Measurements from ENCODE around the gene ADGRE1.

Gene ADGRE1

GRCh38 chr19:6862673-6863078 is 24.7 kb upstream of the ADGRE1 start (continued):
- TF ChIP-seq, protein P1, sequence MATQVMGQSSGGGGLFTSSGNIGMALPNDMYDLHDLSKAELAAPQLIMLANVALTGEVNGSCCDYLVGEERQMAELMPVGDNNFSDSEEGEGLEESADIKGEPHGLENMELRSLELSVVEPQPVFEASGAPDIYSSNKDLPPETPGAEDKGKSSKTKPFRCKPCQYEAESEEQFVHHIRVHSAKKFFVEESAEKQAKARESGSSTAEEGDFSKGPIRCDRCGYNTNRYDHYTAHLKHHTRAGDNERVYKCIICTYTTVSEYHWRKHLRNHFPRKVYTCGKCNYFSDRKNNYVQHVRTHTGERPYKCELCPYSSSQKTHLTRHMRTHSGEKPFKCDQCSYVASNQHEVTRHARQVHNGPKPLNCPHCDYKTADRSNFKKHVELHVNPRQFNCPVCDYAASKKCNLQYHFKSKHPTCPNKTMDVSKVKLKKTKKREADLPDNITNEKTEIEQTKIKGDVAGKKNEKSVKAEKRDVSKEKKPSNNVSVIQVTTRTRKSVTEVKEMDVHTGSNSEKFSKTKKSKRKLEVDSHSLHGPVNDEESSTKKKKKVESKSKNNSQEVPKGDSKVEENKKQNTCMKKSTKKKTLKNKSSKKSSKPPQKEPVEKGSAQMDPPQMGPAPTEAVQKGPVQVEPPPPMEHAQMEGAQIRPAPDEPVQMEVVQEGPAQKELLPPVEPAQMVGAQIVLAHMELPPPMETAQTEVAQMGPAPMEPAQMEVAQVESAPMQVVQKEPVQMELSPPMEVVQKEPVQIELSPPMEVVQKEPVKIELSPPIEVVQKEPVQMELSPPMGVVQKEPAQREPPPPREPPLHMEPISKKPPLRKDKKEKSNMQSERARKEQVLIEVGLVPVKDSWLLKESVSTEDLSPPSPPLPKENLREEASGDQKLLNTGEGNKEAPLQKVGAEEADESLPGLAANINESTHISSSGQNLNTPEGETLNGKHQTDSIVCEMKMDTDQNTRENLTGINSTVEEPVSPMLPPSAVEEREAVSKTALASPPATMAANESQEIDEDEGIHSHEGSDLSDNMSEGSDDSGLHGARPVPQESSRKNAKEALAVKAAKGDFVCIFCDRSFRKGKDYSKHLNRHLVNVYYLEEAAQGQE (tag by site-specific recombination; IDR thresholded peaks at IDR 0.05), result peak; percentile 74; the same call in 1 of the 2 replicates
- no peak for TF ChIP-seq ZNF704 (tag by site-specific recombination; IDR thresholded peaks at IDR 0.05)
- no peak for TF ChIP-seq ZNF529 (tag by site-specific recombination; IDR thresholded peaks at IDR 0.05; ENCODE audit: insufficient replicate concordance)
- TF ChIP-seq, protein P2, sequence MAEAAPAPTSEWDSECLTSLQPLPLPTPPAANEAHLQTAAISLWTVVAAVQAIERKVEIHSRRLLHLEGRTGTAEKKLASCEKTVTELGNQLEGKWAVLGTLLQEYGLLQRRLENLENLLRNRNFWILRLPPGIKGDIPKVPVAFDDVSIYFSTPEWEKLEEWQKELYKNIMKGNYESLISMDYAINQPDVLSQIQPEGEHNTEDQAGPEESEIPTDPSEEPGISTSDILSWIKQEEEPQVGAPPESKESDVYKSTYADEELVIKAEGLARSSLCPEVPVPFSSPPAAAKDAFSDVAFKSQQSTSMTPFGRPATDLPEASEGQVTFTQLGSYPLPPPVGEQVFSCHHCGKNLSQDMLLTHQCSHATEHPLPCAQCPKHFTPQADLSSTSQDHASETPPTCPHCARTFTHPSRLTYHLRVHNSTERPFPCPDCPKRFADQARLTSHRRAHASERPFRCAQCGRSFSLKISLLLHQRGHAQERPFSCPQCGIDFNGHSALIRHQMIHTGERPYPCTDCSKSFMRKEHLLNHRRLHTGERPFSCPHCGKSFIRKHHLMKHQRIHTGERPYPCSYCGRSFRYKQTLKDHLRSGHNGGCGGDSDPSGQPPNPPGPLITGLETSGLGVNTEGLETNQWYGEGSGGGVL (tag by site-specific recombination; IDR thresholded peaks at IDR 0.05), result no peak
- no peak for TF ChIP-seq ZBTB20 (tag by site-specific recombination; IDR thresholded peaks at IDR 0.05)
- TF ChIP-seq, protein P3, sequence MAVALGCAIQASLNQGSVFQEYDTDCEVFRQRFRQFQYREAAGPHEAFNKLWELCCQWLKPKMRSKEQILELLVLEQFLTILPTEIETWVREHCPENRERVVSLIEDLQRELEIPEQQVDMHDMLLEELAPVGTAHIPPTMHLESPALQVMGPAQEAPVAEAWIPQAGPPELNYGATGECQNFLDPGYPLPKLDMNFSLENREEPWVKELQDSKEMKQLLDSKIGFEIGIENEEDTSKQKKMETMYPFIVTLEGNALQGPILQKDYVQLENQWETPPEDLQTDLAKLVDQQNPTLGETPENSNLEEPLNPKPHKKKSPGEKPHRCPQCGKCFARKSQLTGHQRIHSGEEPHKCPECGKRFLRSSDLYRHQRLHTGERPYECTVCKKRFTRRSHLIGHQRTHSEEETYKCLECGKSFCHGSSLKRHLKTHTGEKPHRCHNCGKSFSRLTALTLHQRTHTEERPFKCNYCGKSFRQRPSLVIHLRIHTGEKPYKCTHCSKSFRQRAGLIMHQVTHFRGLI (tag by site-specific recombination; IDR thresholded peaks at IDR 0.05), result no peak
- no peak for TF ChIP-seq SALL2 (tag by site-specific recombination; IDR thresholded peaks at IDR 0.05; ENCODE audit: borderline replicate concordance)
- no peak for TF ChIP-seq RBAK (tag by site-specific recombination; IDR thresholded peaks at IDR 0.05)
- TF ChIP-seq ZIC2 (tag by site-specific recombination; IDR thresholded peaks at IDR 0.05), result no peak; the same call in 1 of the 2 replicates
- TF ChIP-seq, protein P4, sequence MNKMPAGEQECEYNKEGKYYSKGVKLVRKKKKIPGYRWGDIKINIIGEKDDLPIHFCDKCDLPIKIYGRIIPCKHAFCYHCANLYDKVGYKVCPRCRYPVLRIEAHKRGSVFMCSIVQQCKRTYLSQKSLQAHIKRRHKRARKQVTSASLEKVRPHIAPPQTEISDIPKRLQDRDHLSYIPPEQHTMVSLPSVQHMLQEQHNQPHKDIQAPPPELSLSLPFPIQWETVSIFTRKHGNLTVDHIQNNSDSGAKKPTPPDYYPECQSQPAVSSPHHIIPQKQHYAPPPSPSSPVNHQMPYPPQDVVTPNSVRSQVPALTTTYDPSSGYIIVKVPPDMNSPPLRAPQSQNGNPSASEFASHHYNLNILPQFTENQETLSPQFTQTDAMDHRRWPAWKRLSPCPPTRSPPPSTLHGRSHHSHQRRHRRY (tag by site-specific recombination; IDR thresholded peaks at IDR 0.05), result no peak
- no peak for TF ChIP-seq SP2 (tag by site-specific recombination; IDR thresholded peaks at IDR 0.05)
- no peak for TF ChIP-seq ZBTB8A (tag by site-specific recombination; IDR thresholded peaks at IDR 0.05)
- TF ChIP-seq, protein P5, sequence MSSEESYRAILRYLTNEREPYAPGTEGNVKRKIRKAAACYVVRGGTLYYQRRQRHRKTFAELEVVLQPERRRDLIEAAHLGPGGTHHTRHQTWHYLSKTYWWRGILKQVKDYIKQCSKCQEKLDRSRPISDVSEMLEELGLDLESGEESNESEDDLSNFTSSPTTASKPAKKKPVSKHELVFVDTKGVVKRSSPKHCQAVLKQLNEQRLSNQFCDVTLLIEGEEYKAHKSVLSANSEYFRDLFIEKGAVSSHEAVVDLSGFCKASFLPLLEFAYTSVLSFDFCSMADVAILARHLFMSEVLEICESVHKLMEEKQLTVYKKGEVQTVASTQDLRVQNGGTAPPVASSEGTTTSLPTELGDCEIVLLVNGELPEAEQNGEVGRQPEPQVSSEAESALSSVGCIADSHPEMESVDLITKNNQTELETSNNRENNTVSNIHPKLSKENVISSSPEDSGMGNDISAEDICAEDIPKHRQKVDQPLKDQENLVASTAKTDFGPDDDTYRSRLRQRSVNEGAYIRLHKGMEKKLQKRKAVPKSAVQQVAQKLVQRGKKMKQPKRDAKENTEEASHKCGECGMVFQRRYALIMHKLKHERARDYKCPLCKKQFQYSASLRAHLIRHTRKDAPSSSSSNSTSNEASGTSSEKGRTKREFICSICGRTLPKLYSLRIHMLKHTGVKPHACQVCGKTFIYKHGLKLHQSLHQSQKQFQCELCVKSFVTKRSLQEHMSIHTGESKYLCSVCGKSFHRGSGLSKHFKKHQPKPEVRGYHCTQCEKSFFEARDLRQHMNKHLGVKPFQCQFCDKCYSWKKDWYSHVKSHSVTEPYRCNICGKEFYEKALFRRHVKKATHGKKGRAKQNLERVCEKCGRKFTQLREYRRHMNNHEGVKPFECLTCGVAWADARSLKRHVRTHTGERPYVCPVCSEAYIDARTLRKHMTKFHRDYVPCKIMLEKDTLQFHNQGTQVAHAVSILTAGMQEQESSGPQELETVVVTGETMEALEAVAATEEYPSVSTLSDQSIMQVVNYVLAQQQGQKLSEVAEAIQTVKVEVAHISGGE (tag by site-specific recombination; conservative IDR thresholded peaks at IDR 0.05; ENCODE audit: low read depth), result no peak
- TF ChIP-seq, protein P6, sequence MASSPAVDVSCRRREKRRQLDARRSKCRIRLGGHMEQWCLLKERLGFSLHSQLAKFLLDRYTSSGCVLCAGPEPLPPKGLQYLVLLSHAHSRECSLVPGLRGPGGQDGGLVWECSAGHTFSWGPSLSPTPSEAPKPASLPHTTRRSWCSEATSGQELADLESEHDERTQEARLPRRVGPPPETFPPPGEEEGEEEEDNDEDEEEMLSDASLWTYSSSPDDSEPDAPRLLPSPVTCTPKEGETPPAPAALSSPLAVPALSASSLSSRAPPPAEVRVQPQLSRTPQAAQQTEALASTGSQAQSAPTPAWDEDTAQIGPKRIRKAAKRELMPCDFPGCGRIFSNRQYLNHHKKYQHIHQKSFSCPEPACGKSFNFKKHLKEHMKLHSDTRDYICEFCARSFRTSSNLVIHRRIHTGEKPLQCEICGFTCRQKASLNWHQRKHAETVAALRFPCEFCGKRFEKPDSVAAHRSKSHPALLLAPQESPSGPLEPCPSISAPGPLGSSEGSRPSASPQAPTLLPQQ (tag by site-specific recombination; IDR thresholded peaks at IDR 0.05), result no peak
- TF ChIP-seq ZNF248 (tag by site-specific recombination; IDR thresholded peaks at IDR 0.05), result no peak
- peak; percentile 70 for TF ChIP-seq ZEB2 (tag by site-specific recombination; IDR thresholded peaks at IDR 0.05)
- TF ChIP-seq ZNF274 (IDR thresholded peaks at IDR 0.05; ENCODE audit: low read length), result no peak
- TF ChIP-seq ZNF274 (tag by site-specific recombination; IDR thresholded peaks at IDR 0.05; ENCODE audit: borderline replicate concordance), result no peak
- TF ChIP-seq ZNF37A (tag by site-specific recombination; IDR thresholded peaks at IDR 0.05), result no peak
- no peak for TF ChIP-seq ATF2 (tag by site-specific recombination; IDR thresholded peaks at IDR 0.05; ENCODE audit: low read depth)
- TF ChIP-seq ZNF830 (tag by site-specific recombination; IDR thresholded peaks at IDR 0.05; ENCODE audit: low read depth), result no peak
- no peak for TF ChIP-seq ZNF626 (tag by site-specific recombination; IDR thresholded peaks at IDR 0.05)
- TF ChIP-seq ZBTB7A (tag by site-specific recombination; IDR thresholded peaks at IDR 0.05; ENCODE audit: low read depth), result no peak
- peak; percentile 29; the same call in 1 of the 2 replicates for TF ChIP-seq ZBTB21 (tag by site-specific recombination; IDR thresholded peaks at IDR 0.05)
- no peak for TF ChIP-seq ZNF837 (tag by site-specific recombination; IDR thresholded peaks at IDR 0.05)
